HCT116 (cell line): ENCODE measurements around the gene DNAJC19. TPM values are rescaled to one million over a fixed set of nuclear protein-coding genes. Genes with fewer than 3 reads are reported as not detected.

Experiments used
- ATAC-seq: fragments of 200-7000 bp; cut with Tn5 transposase; 2 replicates; pipeline ENCODE4 v1.9.1; 2020; ENCODE audit warnings: mild to moderate bottlenecking, moderate library complexity
- BruUV-seq: library from RNA; stranded (reverse); fragments of 400-500 nt; replicated peaks from 2 replicates; lab custom pipeline; 2021; lab: Mats Ljungman, UMichigan
- CTCF ChIA-PET: fragments of 300-600 bp; sonication (Branson Sonifier 250); formaldehyde crosslinking; loops from one replicate; lab custom pipeline; 2021; ENCODE audit warnings: antibody characterized with exemption; lab: Charles Lee
- POLR2A ChIA-PET: fragments of 300-600, 350-600 bp; sonication (Branson Sonifier 250); formaldehyde crosslinking; loops from one replicate; lab custom pipeline; 2021; ENCODE audit warnings: antibody characterized with exemption; lab: Charles Lee
- RAD21 ChIA-PET, 2 experiments: fragments of 300-600 bp; sonication (Branson Sonifier 250); formaldehyde crosslinking; loops; one replicate each; lab custom pipeline; 2023; ENCODE audit warnings: low total read pairs in 2 of 2; ENCODE audit not compliant: uncharacterized antibody in 2 of 2, unreplicated experiment in 2 of 2, low non-redundant PET in 1 of 2; lab: Charles Lee
- DNase-seq: peaks from one replicate; pipeline ENCODE4 v3.0.0-alpha.2; 2010; ENCODE audit warnings: low read depth, low spot score
- H2AFZ ChIP-seq: fragments of 200-600 bp; shearing (Covaris generic), sonication (generic); 2 replicates; pipeline ENCODE4 v1.6.1; 2017; ENCODE audit warnings: low read depth, mixed run types, mixed read lengths, antibody characterized with exemption, low read length; ENCODE audit not compliant: poor library complexity, severe bottlenecking
- H3K27ac ChIP-seq: 2 replicates; pipeline ENCODE4 v1.5.1; 2012; ENCODE audit warnings: low read depth, low read length
- H3K27me3 ChIP-seq: fragments of 200-600 bp; sonication (generic); 2 replicates; pipeline ENCODE4 v1.6.1; 2016; ENCODE audit warnings: mixed run types, low read length, mixed read lengths; ENCODE audit not compliant: insufficient read depth
- H3K36me3 ChIP-seq, 2 experiments: fragments of 200-500 bp in 1 of 2; fragments of 200-600 bp in 1 of 2; sonication (Bioruptor generic) in 1 of 2; sonication (generic) in 1 of 2; 2 replicates each; pipeline versions ENCODE4 v1.5.1 to v1.6.1; 2014 to 2016; ENCODE audit warnings: low read length in 2 of 2, inconsistent platforms in 1 of 2, mixed read lengths in 1 of 2, mixed run types in 1 of 2; ENCODE audit not compliant: insufficient read depth in 2 of 2, control insufficient read depth in 1 of 2
- H3K4me1 ChIP-seq, 2 experiments: fragments of 200-600 bp in 1 of 2; sonication (generic) in 1 of 2; 2 replicates each; pipeline versions ENCODE4 v1.5.1 to v1.6.1; 2012 to 2017; ENCODE audit warnings: low read length in 2 of 2, inconsistent platforms in 1 of 2, mild to moderate bottlenecking in 1 of 2, mixed read lengths in 1 of 2, mixed run types in 1 of 2, moderate library complexity in 1 of 2; ENCODE audit not compliant: insufficient read depth in 2 of 2, control insufficient read depth in 1 of 2
- H3K4me2 ChIP-seq: fragments of 200-600 bp; sonication (generic); 2 replicates; pipeline ENCODE4 v1.6.1; 2017; ENCODE audit warnings: mixed run types, low read length, mixed read lengths
- H3K4me3 ChIP-seq, 2 experiments: fragments of 200-600 bp in 1 of 2; sonication (generic) in 1 of 2; replicated peaks in 1 of 2; 2 replicates each; pipeline ENCODE4 v1.5.1; 2011 to 2016; ENCODE audit warnings: low read length in 2 of 2, control low read depth in 1 of 2, low read depth in 1 of 2, mild to moderate bottlenecking in 1 of 2, mixed read lengths in 1 of 2, mixed run types in 1 of 2
- H3K79me2 ChIP-seq: fragments of 200-600 bp; sonication (generic); 2 replicates; pipeline ENCODE4 v1.6.1; 2017; ENCODE audit warnings: mild to moderate bottlenecking, mixed run types, low read length, moderate library complexity, mixed read lengths; ENCODE audit not compliant: insufficient read depth
- H3K9ac ChIP-seq: fragments of 200-600 bp; sonication (generic); 2 replicates; pipeline ENCODE4 v1.6.1; 2016; ENCODE audit warnings: low read length, mixed read lengths
- H3K9me2 ChIP-seq: fragments of 200-600 bp; sonication (generic), shearing (Covaris generic); 2 replicates; pipeline ENCODE4 v1.6.1; 2017; ENCODE audit warnings: mixed run types, mild to moderate bottlenecking, moderate library complexity; ENCODE audit not compliant: insufficient read depth
- H3K9me3 ChIP-seq, 2 experiments: fragments of 200-500 bp in 1 of 2; fragments of 200-600 bp in 1 of 2; sonication (Bioruptor generic) in 1 of 2; sonication (generic) in 1 of 2; 2 replicates each; pipeline ENCODE4 v1.6.1; 2014 to 2017; ENCODE audit warnings: low read length in 2 of 2, mixed read lengths in 2 of 2, inconsistent platforms in 1 of 2, low read depth in 1 of 2, mild to moderate bottlenecking in 1 of 2, mixed run types in 1 of 2, moderate library complexity in 1 of 2; ENCODE audit not compliant: control insufficient read depth in 1 of 2, insufficient read depth in 1 of 2
- H4K20me1 ChIP-seq: fragments of 200-600 bp; sonication (generic), shearing (Covaris generic); 2 replicates; pipeline ENCODE4 v1.6.1; 2017; ENCODE audit warnings: mixed run types, mild to moderate bottlenecking, moderate library complexity; ENCODE audit not compliant: insufficient read depth
- CTCF ChIP-seq, 3 experiments: fragments of 200-600 bp in 1 of 3; sonication (generic) in 1 of 3; IDR thresholded peaks in 2 of 3; conservative IDR thresholded peaks in 1 of 3; 2 replicates each; pipeline ENCODE4 v1.5.1; 2012 to 2017; ENCODE audit warnings: low read depth in 2 of 3, low read length in 2 of 3, antibody characterized with exemption in 1 of 3, borderline replicate concordance in 1 of 3, control low read depth in 1 of 3, mild to moderate bottlenecking in 1 of 3, mixed read lengths in 1 of 3, mixed run types in 1 of 3, moderate library complexity in 1 of 3; ENCODE audit not compliant: insufficient read depth in 1 of 3
- EGR1 ChIP-seq: IDR thresholded peaks from 2 replicates; pipeline ENCODE4 v1.6.1; 2012; ENCODE audit warnings: low read depth
- ELF1 ChIP-seq: IDR thresholded peaks from 2 replicates; pipeline ENCODE4 v1.6.1; 2012; ENCODE audit warnings: low read depth, borderline replicate concordance
- EZH2 ChIP-seq: fragments of 200-600 bp; sonication (generic); IDR thresholded peaks from 2 replicates; pipeline ENCODE4 v1.6.1; 2017; ENCODE audit warnings: antibody characterized with exemption, mixed run types
- EZH2phosphoT487 ChIP-seq: fragments of 200-600 bp; IDR thresholded peaks from 2 replicates; pipeline ENCODE4 v1.6.1; 2018; ENCODE audit warnings: antibody characterized with exemption, borderline replicate concordance
- FOSL1 ChIP-seq: IDR thresholded peaks from 2 replicates; pipeline ENCODE4 v1.6.1; 2012; ENCODE audit warnings: low read depth
- RAD21 ChIP-seq: IDR thresholded peaks from 2 replicates; pipeline ENCODE4 v1.6.1; 2012; ENCODE audit warnings: low read depth, mild to moderate bottlenecking
- REST ChIP-seq: IDR thresholded peaks from 2 replicates; pipeline ENCODE4 v1.6.1; 2012; ENCODE audit warnings: low read depth
- SIN3A ChIP-seq: IDR thresholded peaks from 2 replicates; pipeline ENCODE4 v1.6.1; 2012; ENCODE audit warnings: low read depth
- ZBTB33 ChIP-seq: IDR thresholded peaks from 2 replicates; pipeline ENCODE4 v1.6.1; 2011; ENCODE audit warnings: mild to moderate bottlenecking, low read length, moderate library complexity; ENCODE audit not compliant: insufficient replicate concordance; ENCODE audit errors: extremely low read depth
- ZFX ChIP-seq: fragments of 450-650 bp; IDR thresholded peaks from 2 replicates; pipeline ENCODE4 v1.6.1; 2017
- ZNF274 ChIP-seq: fragments of 200-500 bp; sonication (Bioruptor generic); IDR thresholded peaks from 2 replicates; pipeline ENCODE4 v1.6.1; 2014; ENCODE audit warnings: mild to moderate bottlenecking, low read depth, low read length, inconsistent platforms
- intact Hi-C: fragments of 100-400 bp; cut with micrococcal nuclease; formaldehyde crosslinking; loops from 2 replicates; pipeline ENCODE4 v1.10.0; 2022
- total RNA-seq: library from RNA; stranded (reverse); gene quantifications from one replicate; pipeline ENCODE4 v1.2.1, GENCODE V29; 2021; ENCODE audit not compliant: unreplicated experiment

DNAJC19 gene
- total RNA-seq, 1 experiment from 2014 or later: 61.2 TPM

- no peak for TF ChIP-seq REST
- TF ChIP-seq EZH2: no peak
- no peak for TF ChIP-seq EGR1
Measured at GRCh38 chr3:180996415-180996932, 6.9 kb upstream of the DNAJC19 start (continued).

GRCh38 chr3:180990505-180990904, 969 bp upstream of the DNAJC19 start:
- no peaks in the 10 kb centered on the region for H3K9me2 ChIP-seq
- no peak overlapping the region; the same call in 1 of the 2 replicates for H3K9ac ChIP-seq
- peak overlapping the region; percentile 86 for H3K4me2 ChIP-seq
- H3K27me3 ChIP-seq: peaks cover 27% of the 10 kb centered on the region
- no peak overlapping the region for H3K27ac ChIP-seq
- peaks cover 7 to 9% of the 10 kb centered on the region in 2 experiments; a peak in 2 of 4 replicates for H3K4me1 ChIP-seq
- H3K36me3 ChIP-seq: no peaks in the 10 kb centered on the region
- ATAC-seq (no peak), DNase-seq (no peak)
- no peaks in the 10 kb centered on the region for H4K20me1 ChIP-seq
- peaks cover 13% of the 10 kb centered on the region for H3K79me2 ChIP-seq
- intact Hi-C loops: no loop called here
- BruUV-seq: no TSS peak
- CTCF ChIA-PET: no interaction called here
- POLR2A ChIA-PET: no interaction called here
- RAD21 ChIA-PET: no interaction called here
- H3K9me3 ChIP-seq: no peaks in the 10 kb centered on the region
- H3K4me3 ChIP-seq: peak overlapping the region; percentile 71 to 78
- H2AFZ ChIP-seq: peak overlapping the region; percentile 85
- TF ChIP-seq REST (no peak), EZH2 (no peak), ZBTB33 (no peak), SIN3A (no peak), CTCF (IDR thresholded peaks at IDR 0.05 in 2 of 3, conservative IDR thresholded peaks at IDR 0.05 in 1 of 3; ENCODE audit: borderline replicate concordance in 1 of 3, insufficient read depth in 1 of 3, low read depth in 2 of 3, low read length in 2 of 3) (no peak), EGR1 (no peak), ZNF274 (no peak), EZH2phosphoT487 (no peak), ELF1 (no peak), RAD21 (no peak), ZFX (no peak), FOSL1 (no peak)
